Measurements from ENCODE around the gene LEFTY1. TPM values are rescaled to one million over a fixed set of nuclear protein-coding genes. Genes with fewer than 3 reads are reported as not detected.

Gene LEFTY1
- total and polyA plus RNA-seq, 2 donors (not counting 1 experiment from before 2014, with no cell fraction given), result 0.07 TPM; not detected in 1

GRCh38 chr1:225845571-225846259 is 43.2 kb downstream of the LEFTY1 start:
- peaks cover 0 to 4% (median 0%) of the 10 kb centered on the region in 3 donors for H3K9me3 ChIP-seq (ENCODE audit: control extremely low read depth in 1 of 3, control insufficient read depth in 2 of 3, insufficient read depth in 1 of 3, low read length in 2 of 3)
- no peaks in the 10 kb centered on the region for H3K79me2 ChIP-seq (ENCODE audit: control insufficient read depth, insufficient read depth, low read length)
- no peak overlapping the region for H3K4me2 ChIP-seq (replicated peaks; ENCODE audit: low read depth, low read length, poor library complexity, severe bottlenecking)
- Mint-ChIP-seq H3K27ac (peak overlapping the region; percentile 98), H3K9me3 (ENCODE audit: insufficient read depth) (no peaks in the 10 kb centered on the region), H3K4me3 (no peak overlapping the region), H3K27me3 (no peaks in the 10 kb centered on the region), H3K4me1 (peaks cover 47% of the 10 kb centered on the region)
- no peak for DNase-seq
- H3K27ac ChIP-seq (ENCODE audit: low read length in 2 of 2), result peak overlapping the region in 1 of 2 donors; percentile 87
- no peak overlapping the region for H3K4me3 ChIP-seq (ENCODE audit: control extremely low read depth in 1 of 5, extremely low read depth in 1 of 5, insufficient read depth in 1 of 5, low read depth in 2 of 5, low read length in 4 of 5)
- H3K4me1 ChIP-seq (ENCODE audit: control insufficient read depth in 2 of 2, insufficient read depth in 2 of 2, low read length in 2 of 2), result peaks cover 41 to 47% of the 10 kb centered on the region in 2 donors
- H3K27me3 ChIP-seq (replicated peaks in 1 of 4; ENCODE audit: control extremely low read depth in 1 of 4, control insufficient read depth in 3 of 4, insufficient read depth in 4 of 4, low read length in 3 of 4), result no peaks in the 10 kb centered on the region
- no peak overlapping the region for H3K9ac ChIP-seq (ENCODE audit: low read length)
- peaks cover 6% of the 10 kb centered on the region for H4K20me1 ChIP-seq (ENCODE audit: control insufficient read depth, insufficient read depth, low read length, poor library complexity, severe bottlenecking)
- peaks cover 0 to 18% of the 10 kb centered on the region in 2 experiments for H3K36me3 ChIP-seq (replicated peaks in 1 of 2; ENCODE audit: control extremely low read depth in 1 of 2, control insufficient read depth in 1 of 2, extremely low read depth in 1 of 2, insufficient read depth in 2 of 2, low read length in 1 of 2)
- ChIA-PET CTCF (interaction anchor here (1.1 to 2.1 kb wide), 5 partner anchors 36 to 378 kb away, joined by 3 to 6 read pairs (median 3); partner anchors contain the start of genes EPHX1, SRP9 and TMEM63A), POLR2A (interaction anchor here (0.6 kb wide), 1 partner anchor 39 kb away, joined by 4 read pairs; no protein-coding TSS in a partner anchor)
- TF ChIP-seq CTCF (IDR thresholded peaks at IDR 0.05), result no peak
- no peak for TF ChIP-seq EZH2 (IDR thresholded peaks at IDR 0.05; ENCODE audit: borderline replicate concordance, insufficient read depth, low read depth, low read length, poor library complexity, severe bottlenecking)
- intact Hi-C loops (cut with micrococcal nuclease), result loop anchor here (5.0 kb wide), 3 partner anchors 132 to 418 kb away; partner anchors contain the start of gene LBR
- H2AFZ ChIP-seq (ENCODE audit: insufficient read depth, low read depth, low read length, poor library complexity, severe bottlenecking), result no peak overlapping the region
- no peak for ATAC-seq (ENCODE audit: low read depth)
- 98% methylated on average over 11 of the region's 13 CpGs for WGBS (ENCODE audit: insufficient coverage)

- H3K27ac Mint-ChIP-seq, result no peak overlapping the region
- no peaks in the 10 kb centered on the region for H3K9me3 ChIP-seq (ENCODE audit: control extremely low read depth in 1 of 3, control insufficient read depth in 2 of 3, insufficient read depth in 1 of 3, low read length in 2 of 3)
- peaks cover 6% of the 10 kb centered on the region for H4K20me1 ChIP-seq (ENCODE audit: control insufficient read depth, insufficient read depth, low read length, poor library complexity, severe bottlenecking)
- CTCF ChIA-PET, result interaction anchor here (1.1 to 2.1 kb wide), 3 partner anchors 38 to 377 kb away, joined by 3 to 6 read pairs (median 3); partner anchors contain the start of gene TMEM63A
- DNase-seq (no peak), ATAC-seq (ENCODE audit: low read depth) (no peak)
- no peak overlapping the region for H3K4me2 ChIP-seq (replicated peaks; ENCODE audit: low read depth, low read length, poor library complexity, severe bottlenecking)
- H3K27ac ChIP-seq (ENCODE audit: low read length in 2 of 2), result no peak overlapping the region
- POLR2A ChIA-PET, result interaction anchor here (0.5 to 0.6 kb wide), 2 partner anchors 40 to 160 kb away, joined by 3 to 4 read pairs; no protein-coding TSS in a partner anchor
- H3K4me1 ChIP-seq (ENCODE audit: control insufficient read depth in 2 of 2, insufficient read depth in 2 of 2, low read length in 2 of 2), result peaks cover 37 to 43% of the 10 kb centered on the region in 2 donors
- H3K36me3 ChIP-seq (replicated peaks in 1 of 2; ENCODE audit: control extremely low read depth in 1 of 2, control insufficient read depth in 1 of 2, extremely low read depth in 1 of 2, insufficient read depth in 2 of 2, low read length in 1 of 2), result peaks cover 0 to 15% of the 10 kb centered on the region in 2 experiments
- peaks cover 42% of the 10 kb centered on the region for H3K4me1 Mint-ChIP-seq
- no peak overlapping the region for H3K4me3 Mint-ChIP-seq
- no peak overlapping the region for H3K4me3 ChIP-seq (ENCODE audit: control extremely low read depth in 1 of 5, extremely low read depth in 1 of 5, insufficient read depth in 1 of 5, low read depth in 2 of 5, low read length in 4 of 5)
- H3K27me3 ChIP-seq (replicated peaks in 1 of 4; ENCODE audit: control extremely low read depth in 1 of 4, control insufficient read depth in 3 of 4, insufficient read depth in 4 of 4, low read length in 3 of 4), result no peaks in the 10 kb centered on the region
- no peaks in the 10 kb centered on the region for H3K27me3 Mint-ChIP-seq
- no peak overlapping the region for H3K9ac ChIP-seq (ENCODE audit: low read length)
- intact Hi-C loops (cut with micrococcal nuclease), result loop anchor here (5.0 kb wide), 3 partner anchors 132 to 418 kb away; partner anchors contain the start of gene LBR
- TF ChIP-seq CTCF (IDR thresholded peaks at IDR 0.05), result no peak
- TF ChIP-seq EZH2 (IDR thresholded peaks at IDR 0.05; ENCODE audit: borderline replicate concordance, insufficient read depth, low read depth, low read length, poor library complexity, severe bottlenecking), result no peak
- H2AFZ ChIP-seq (ENCODE audit: insufficient read depth, low read depth, low read length, poor library complexity, severe bottlenecking), result no peak overlapping the region
- 95% methylated on average over 6 of the region's 14 CpGs for WGBS (ENCODE audit: insufficient coverage)
- no peaks in the 10 kb centered on the region for H3K9me3 Mint-ChIP-seq (ENCODE audit: insufficient read depth)
- H3K79me2 ChIP-seq (ENCODE audit: control insufficient read depth, insufficient read depth, low read length), result no peaks in the 10 kb centered on the region
Measured at GRCh38 chr1:225845097-225845496, 43.8 kb downstream of the LEFTY1 start.
